Measurements from ENCODE around the gene CXADR. TPM values are rescaled to one million over a fixed set of nuclear protein-coding genes. Genes with fewer than 3 reads are reported as not detected.

Gene CXADR
- total RNA-seq, 1 experiment from 2014 or later = 21.7 TPM

DNA sequence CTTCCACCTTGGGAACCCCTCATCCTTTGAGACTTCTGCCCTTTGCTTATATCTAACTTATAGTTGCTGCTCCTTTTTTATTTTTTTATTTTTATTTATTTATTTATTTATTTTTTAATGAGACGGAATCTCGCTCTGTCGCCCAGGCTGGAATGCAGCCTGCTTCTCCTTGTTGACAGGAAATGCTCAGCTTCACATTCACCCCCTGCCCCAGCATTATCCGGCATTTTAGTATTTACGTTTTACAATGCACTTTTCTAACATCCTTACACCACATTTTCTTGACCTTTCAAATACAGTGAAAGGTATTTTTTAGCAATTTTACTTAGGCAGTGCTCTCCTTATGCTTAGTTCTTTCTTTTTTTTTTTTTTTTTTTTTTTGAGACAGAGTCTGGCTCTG is 14.9 kb downstream of the CXADR start:
- intact Hi-C loops (cut with micrococcal nuclease; ENCODE audit: unreplicated experiment) = loop anchor here (1.0 kb wide), 1 partner anchor 15 kb away; no protein-coding TSS in a partner anchor
- H3K27me3 ChIP-seq (ENCODE audit: insufficient read depth, low read depth) = no peaks in the 10 kb centered on the region
- no peak overlapping the region for H2AFZ ChIP-seq
- TF ChIP-seq, protein P1, sequence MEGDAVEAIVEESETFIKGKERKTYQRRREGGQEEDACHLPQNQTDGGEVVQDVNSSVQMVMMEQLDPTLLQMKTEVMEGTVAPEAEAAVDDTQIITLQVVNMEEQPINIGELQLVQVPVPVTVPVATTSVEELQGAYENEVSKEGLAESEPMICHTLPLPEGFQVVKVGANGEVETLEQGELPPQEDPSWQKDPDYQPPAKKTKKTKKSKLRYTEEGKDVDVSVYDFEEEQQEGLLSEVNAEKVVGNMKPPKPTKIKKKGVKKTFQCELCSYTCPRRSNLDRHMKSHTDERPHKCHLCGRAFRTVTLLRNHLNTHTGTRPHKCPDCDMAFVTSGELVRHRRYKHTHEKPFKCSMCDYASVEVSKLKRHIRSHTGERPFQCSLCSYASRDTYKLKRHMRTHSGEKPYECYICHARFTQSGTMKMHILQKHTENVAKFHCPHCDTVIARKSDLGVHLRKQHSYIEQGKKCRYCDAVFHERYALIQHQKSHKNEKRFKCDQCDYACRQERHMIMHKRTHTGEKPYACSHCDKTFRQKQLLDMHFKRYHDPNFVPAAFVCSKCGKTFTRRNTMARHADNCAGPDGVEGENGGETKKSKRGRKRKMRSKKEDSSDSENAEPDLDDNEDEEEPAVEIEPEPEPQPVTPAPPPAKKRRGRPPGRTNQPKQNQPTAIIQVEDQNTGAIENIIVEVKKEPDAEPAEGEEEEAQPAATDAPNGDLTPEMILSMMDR (conservative IDR thresholded peaks at IDR 0.05) = no peak
- no peak for TF ChIP-seq EZH2 (IDR thresholded peaks at IDR 0.05; ENCODE audit: low read depth)
- BruUV-seq (replicated peaks) = no TSS peak
- H3K4me1 ChIP-seq (replicated peaks; ENCODE audit: insufficient read depth) = peaks cover 57% of the 10 kb centered on the region
- H3K9me3 ChIP-seq (ENCODE audit: insufficient read depth, low read depth) = no peaks in the 10 kb centered on the region
- peaks cover 29% of the 10 kb centered on the region for H3F3A ChIP-seq (ENCODE audit: insufficient read depth, low read depth)
- H3K4me3 ChIP-seq = no peak overlapping the region
- no peak for DNase-seq
- peaks cover 73% of the 10 kb centered on the region for H3K79me2 ChIP-seq (ENCODE audit: low read depth)
- ChIA-PET CTCF (interaction anchor here (0.9 kb wide), 1 partner anchor 27 kb away, joined by 3 read pairs; no protein-coding TSS in a partner anchor), POLR2A (ENCODE audit: unreplicated experiment) (interaction anchor here (0.6 kb wide), 1 partner anchor 120 kb away, joined by 4 read pairs; no protein-coding TSS in a partner anchor)
- peaks cover 4% of the 10 kb centered on the region; the same call in 1 of the 2 replicates for H4K20me1 ChIP-seq (ENCODE audit: insufficient read depth)
- H3K36me3 ChIP-seq (ENCODE audit: low read depth) = no peaks in the 10 kb centered on the region
- H3K4me2 ChIP-seq = peak overlapping the region; percentile 52
- H3K27ac ChIP-seq = peak overlapping the region; percentile 48; the same call in 1 of the 2 replicates
- no peaks in the 10 kb centered on the region for H3K9me2 ChIP-seq (ENCODE audit: insufficient read depth)

DNA sequence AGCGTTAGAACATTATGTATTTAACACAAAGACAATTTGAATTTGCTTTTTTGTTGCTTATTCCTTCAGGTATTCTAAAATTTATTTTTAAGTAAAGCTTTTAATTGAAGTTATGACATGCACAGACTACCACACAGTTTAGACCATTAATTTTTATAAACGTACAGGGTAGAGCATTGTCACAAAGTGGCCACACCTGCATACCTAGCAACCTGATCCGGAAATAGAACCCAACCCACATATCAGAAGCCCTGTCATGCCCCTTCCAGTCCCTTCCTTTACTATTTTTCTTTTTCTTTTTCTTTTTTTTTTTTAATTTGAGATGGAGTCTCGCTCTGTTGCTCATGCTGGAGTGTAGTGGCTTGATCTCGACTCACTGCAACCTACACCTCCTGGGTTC is 16.8 kb downstream of the CXADR start:
- ChIA-PET CTCF (no interaction called here), POLR2A (ENCODE audit: unreplicated experiment) (interaction anchor here (0.6 to 0.7 kb wide), 2 partner anchors 18 to 522 kb away, joined by 3 to 5 read pairs; no protein-coding TSS in a partner anchor)

DNA sequence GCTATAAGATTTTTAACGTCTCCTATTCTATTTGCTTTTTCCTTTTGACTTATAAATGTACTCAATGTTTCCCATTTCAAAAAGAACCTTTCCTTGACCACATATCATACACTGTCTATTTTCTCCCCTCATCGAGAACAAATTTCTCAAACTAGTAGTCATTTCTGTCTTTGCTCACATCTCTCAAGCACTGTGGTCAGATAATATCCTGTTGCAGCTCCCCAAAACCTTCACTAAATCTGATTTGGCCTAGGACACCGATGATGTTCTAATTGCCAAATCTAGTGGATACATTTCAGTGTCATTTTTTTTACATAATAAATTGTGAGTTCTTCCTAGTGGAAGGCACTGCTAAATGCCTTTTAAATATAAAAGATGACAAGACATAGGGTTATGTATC is 19.4 kb downstream of the CXADR start:
- intact Hi-C loops (cut with micrococcal nuclease; ENCODE audit: unreplicated experiment) = no loop called here

More for the DNA sequence above, 16.8 kb downstream of the CXADR start:
- Histone ChIP-seq H3K4me3 (no peak overlapping the region), H3K9me2 (ENCODE audit: insufficient read depth) (no peaks in the 10 kb centered on the region), H3K27ac (no peak overlapping the region), H3K4me1 (replicated peaks; ENCODE audit: insufficient read depth) (peaks cover 40% of the 10 kb centered on the region), H3F3A (ENCODE audit: insufficient read depth, low read depth) (peaks cover 23% of the 10 kb centered on the region), H3K9me3 (ENCODE audit: insufficient read depth, low read depth) (no peaks in the 10 kb centered on the region), H3K4me2 (no peak overlapping the region), H3K36me3 (ENCODE audit: low read depth) (no peaks in the 10 kb centered on the region), H3K79me2 (ENCODE audit: low read depth) (peaks cover 68% of the 10 kb centered on the region), H3K27me3 (ENCODE audit: insufficient read depth, low read depth) (no peaks in the 10 kb centered on the region), H2AFZ (no peak overlapping the region), H4K20me1 (ENCODE audit: insufficient read depth) (peaks cover 4% of the 10 kb centered on the region; the same call in 1 of the 2 replicates)
- DNase-seq = no peak
- TF ChIP-seq, protein P1 (conservative IDR thresholded peaks at IDR 0.05) = no peak
- intact Hi-C loops (cut with micrococcal nuclease; ENCODE audit: unreplicated experiment) = no loop called here
- no TSS peak for BruUV-seq (replicated peaks)

More for the DNA sequence above, 19.4 kb downstream of the CXADR start:
- H3K27ac ChIP-seq = no peak overlapping the region
- CTCF ChIA-PET = no interaction called here
- H3K36me3 ChIP-seq (ENCODE audit: low read depth) = no peaks in the 10 kb centered on the region
- peaks cover 30% of the 10 kb centered on the region for H3K4me1 ChIP-seq (replicated peaks; ENCODE audit: insufficient read depth)
- POLR2A ChIA-PET (ENCODE audit: unreplicated experiment) = no interaction called here
- no peaks in the 10 kb centered on the region for H3K9me3 ChIP-seq (ENCODE audit: insufficient read depth, low read depth)
- H3K27me3 ChIP-seq (ENCODE audit: insufficient read depth, low read depth) = no peaks in the 10 kb centered on the region
- no peak overlapping the region for H3K4me3 ChIP-seq
- H3F3A ChIP-seq (ENCODE audit: insufficient read depth, low read depth) = peaks cover 24% of the 10 kb centered on the region
- no peak for DNase-seq
- H3K9me2 ChIP-seq (ENCODE audit: insufficient read depth) = no peaks in the 10 kb centered on the region
- H3K79me2 ChIP-seq (ENCODE audit: low read depth) = peaks cover 62% of the 10 kb centered on the region
- TF ChIP-seq EZH2 (IDR thresholded peaks at IDR 0.05; ENCODE audit: low read depth) = no peak
- TF ChIP-seq, protein P1 (conservative IDR thresholded peaks at IDR 0.05) = no peak
- H3K4me2 ChIP-seq = no peak overlapping the region
- no TSS peak for BruUV-seq (replicated peaks)
- no peak overlapping the region for H2AFZ ChIP-seq
- H4K20me1 ChIP-seq (ENCODE audit: insufficient read depth) = peaks cover 10% of the 10 kb centered on the region; the same call in 1 of the 2 replicates

All from PC-9 (cell line).